RCC 7860 (cell line): ENCODE data around the gene GMDS.

Source experiments
- DNase-seq: peaks from one replicate; pipeline ENCODE4 v3.0.0-alpha.2; 2015; ENCODE audit warnings: low spot score
- FAIRE-seq: peaks from 2 replicates; lab custom pipeline; 2012; peaks lifted over from hg19 to GRCh38; lab: Jason Lieb, UNC

The GMDS gene

DNA sequence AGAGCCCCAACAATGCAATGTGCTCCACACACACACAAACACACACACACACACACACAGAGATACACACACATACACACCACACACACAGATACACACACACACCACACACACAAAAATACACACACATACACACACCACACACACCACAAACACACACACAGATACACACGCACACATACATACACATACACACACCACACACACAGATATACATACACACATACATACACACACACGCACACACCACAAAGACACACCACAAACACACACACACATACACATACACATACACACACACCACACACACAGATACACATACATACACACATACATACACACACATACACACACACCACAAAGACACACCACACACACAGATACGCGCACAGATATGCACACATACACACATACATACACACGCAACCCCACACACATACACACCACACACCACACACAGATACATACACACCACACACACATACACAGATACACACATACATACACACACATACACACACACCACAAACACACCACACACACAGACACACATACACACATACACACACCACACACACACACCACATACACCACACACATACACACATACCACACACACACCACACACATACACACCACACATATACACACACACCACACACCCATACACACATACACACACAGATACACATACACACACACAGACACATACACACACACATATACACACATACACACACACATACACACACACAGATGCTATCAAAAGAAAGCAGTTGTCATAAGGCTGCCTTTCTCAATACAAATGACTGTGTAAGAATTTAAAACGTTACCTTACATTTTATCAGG is 507.7 kb downstream of the GMDS start:
- no peak for FAIRE-seq
- DNase-seq = no peak

GRCh38 chr6:1736346-1737105 is 508.9 kb downstream of the GMDS start:
- no peak for FAIRE-seq
- no peak for DNase-seq

DNA sequence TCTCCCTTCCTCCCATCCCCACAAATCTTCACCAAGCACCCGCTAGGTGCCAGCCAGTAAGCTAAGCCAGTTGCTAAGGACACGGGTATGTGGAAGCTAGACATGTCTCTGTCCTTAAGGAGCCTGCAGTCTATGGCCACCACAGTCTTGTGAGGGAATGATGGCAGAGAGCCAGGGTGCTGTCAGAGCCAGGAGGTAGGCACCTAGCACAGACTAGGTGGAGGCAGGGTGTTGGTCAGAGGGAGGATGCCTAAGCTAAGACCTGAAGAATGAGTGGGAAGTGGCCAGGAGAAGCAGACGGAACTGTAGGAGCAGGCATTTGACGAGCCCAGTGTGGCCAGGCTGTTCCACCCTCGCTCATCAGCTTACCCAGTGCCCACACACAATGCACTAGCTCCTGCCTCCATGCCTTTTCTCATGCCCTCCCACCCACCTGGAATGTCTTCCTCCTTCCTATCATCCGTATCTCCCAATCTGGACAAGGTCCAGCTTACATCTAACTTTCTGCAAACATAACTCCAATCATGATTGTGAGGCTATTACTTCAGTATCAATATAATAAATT is 510.1 kb downstream of the GMDS start:
- FAIRE-seq (no peak), DNase-seq (no peak)

DNA sequence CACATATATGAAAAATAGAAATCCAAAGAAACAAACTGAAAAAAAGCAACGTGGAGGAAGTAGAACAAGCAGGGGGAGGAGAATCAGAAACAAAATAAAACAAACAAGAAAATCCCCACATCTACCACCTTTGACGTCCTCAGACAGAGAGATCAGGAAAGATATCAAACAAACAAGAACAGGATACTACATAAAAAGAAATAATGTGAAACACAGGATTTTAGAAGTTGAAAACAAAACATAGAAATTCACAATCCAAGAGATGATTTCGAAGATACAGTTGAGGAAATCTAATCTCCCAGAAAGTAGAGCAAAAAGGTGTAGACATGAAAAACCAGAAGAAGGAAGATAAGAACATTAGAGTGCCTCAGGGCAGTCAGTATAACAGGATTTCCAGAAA is 514.5 kb downstream of the GMDS start:
- DNase-seq = no peak
- no peak for FAIRE-seq

DNA sequence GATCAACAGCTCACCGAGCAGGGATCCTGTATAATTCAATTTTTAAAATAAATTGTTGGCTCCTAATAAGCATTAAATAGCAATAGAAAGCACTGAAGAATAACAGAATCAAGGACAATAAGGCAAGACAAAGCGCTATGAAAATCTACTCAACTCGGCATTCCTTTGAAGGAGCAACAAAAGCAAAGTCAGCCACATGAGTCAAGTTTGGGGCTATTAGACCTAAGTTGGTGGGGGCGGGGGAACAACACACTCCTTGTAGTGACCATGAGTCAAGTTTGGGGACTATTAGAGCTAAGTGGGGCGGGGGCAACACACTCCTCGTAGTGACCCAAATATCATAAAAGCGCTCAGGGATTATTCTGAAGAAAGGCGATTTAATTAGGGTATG is 515.7 kb downstream of the GMDS start:
- DNase-seq (no peak), FAIRE-seq (no peak)

GRCh38 chr6:1729133-1729749 is 516.2 kb downstream of the GMDS start:
- no peak for FAIRE-seq
- no peak for DNase-seq

- DNase-seq (no peak), FAIRE-seq (no peak)
These were observed 519.0 kb downstream of the GMDS start for GRCh38 chr6:1726341-1726768.

GRCh38 chr6:1724616-1725015 is 520.8 kb downstream of the GMDS start:
- no peak for DNase-seq
- FAIRE-seq = no peak

- FAIRE-seq (no peak), DNase-seq (no peak)
These were observed 521.3 kb downstream of the GMDS start for GRCh38 chr6:1724124-1724523.

DNA sequence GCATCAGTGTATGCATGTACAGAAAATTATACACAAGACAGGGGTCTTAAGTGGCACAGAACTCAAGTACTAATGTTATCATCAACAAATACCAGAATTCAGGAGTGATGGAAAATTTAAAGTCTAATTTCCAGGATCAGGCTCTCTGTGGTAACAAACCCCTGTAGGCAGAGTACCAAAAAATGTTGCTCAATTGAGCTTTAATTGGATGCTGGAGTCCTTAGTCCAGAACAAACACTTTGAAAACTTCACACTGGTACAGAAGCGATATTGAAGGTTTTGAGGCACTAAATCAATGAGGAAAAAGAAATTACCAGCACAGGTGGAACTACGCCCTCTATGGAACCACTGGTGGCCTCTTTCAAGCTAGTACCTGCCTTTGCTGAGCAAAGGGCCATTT is 522.6 kb downstream of the GMDS start:
- no peak for FAIRE-seq
- DNase-seq = no peak

GRCh38 chr6:1720620-1721322 is 524.6 kb downstream of the GMDS start:
- FAIRE-seq (no peak), DNase-seq (no peak)

- DNase-seq (no peak), FAIRE-seq (no peak)
These were observed 525.5 kb downstream of the GMDS start for GRCh38 chr6:1719922-1720321.

- FAIRE-seq (no peak), DNase-seq (no peak)
These were observed 528.5 kb downstream of the GMDS start for GRCh38 chr6:1716868-1717267.

DNA sequence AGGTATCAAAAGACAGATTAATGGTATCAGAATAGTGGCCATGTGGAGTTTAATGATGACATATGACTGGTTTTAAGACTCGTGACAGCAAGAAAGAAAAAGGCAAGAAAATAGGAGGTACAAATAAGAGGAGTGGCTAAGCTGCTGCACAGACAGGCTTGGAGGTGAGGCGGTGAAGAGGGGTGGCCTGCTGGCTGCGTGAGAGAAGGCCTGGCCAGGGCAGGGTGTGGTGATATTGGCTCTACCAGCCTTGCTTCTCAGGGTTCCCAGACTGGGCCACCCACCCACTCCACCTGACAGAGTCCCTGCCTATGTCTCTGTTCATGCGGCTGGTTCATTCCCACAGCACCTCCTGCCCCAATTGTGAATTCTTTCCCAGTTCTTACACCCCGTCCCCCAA is 529.0 kb downstream of the GMDS start:
- FAIRE-seq = no peak
- DNase-seq = no peak

DNA sequence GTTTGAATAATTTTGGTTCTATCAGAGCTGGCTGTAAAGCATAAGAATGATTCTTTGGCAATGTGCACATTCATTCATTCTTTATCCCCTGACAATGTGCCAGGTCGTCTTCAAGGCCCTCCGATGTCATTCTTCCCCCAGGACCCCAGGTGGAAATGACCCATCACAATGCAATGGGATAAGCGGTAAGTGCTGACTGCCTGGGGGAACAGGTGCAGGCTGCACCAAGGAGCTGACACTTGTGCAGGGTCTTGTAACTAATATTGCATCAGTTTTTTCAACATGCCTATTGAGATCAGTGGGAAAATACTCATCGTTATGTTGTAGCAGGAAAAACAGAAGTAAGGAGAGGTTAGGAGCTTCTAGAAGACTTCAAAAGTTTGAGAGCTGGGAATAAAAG is 530.1 kb downstream of the GMDS start:
- FAIRE-seq = no peak

DNA sequence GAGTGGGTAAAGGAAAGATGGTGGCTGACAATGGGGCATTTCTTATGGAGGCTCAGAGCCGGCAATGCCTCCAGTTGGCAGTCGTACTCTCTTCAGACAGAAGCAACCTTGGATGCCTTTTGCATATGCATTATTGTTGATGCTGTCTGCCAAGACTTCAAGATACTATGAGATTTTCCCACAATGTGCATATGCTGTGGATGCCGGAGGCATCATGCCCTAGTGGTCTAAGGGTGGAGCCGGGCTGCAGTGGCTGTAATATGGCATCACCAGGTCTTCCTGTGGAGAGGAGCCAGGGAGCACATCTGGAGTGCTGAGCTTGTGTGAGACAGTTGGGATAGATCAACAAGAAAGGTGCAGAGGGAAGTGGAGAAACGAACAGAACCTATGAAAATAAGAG is 530.8 kb downstream of the GMDS start:
- DNase-seq = no peak
- no peak for FAIRE-seq

More for the DNA sequence above, 530.1 kb downstream of the GMDS start:
- no peak for DNase-seq

- DNase-seq = no peak
- no peak for FAIRE-seq
These were observed 532.3 kb downstream of the GMDS start for GRCh38 chr6:1713016-1713600.

DNA sequence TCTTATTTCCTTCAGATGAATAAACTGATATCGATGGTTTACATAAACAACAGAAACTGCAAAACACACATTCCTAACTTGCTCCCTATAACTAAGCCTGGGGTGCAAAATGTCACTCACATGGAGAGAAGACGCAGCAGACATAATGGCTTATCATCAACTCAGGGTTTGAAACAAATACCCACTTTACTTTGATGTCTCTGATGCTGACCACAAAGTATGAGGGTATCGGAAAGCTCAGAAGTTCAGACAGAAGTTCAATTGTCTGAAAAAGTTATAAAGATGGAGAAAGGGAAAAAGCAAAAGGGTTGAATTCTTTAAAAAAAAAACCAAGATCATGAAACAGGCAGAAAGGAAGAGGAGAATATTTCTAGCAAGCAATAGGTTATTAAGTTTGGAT is 533.0 kb downstream of the GMDS start:
- FAIRE-seq (no peak), DNase-seq (no peak)

DNA sequence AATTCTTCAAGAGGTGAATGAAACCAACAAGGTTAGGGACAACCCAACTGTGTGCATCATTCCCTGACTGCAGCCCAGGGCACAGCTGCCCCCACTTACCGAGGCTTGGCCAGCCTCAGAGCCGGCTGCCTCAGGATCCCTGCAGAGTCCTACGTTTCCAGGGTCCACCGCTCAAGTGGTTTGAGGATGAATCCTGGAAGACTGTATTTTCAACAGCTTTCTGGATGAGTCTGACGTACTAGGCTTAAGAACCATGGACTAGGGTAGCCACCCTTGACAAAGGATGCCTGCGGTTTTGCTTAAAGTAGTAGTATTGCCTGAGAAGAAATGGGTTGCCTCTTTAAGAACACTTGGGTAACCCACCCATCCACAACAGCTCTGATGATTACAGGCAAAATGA is 534.3 kb downstream of the GMDS start:
- FAIRE-seq (no peak), DNase-seq (no peak)

DNA sequence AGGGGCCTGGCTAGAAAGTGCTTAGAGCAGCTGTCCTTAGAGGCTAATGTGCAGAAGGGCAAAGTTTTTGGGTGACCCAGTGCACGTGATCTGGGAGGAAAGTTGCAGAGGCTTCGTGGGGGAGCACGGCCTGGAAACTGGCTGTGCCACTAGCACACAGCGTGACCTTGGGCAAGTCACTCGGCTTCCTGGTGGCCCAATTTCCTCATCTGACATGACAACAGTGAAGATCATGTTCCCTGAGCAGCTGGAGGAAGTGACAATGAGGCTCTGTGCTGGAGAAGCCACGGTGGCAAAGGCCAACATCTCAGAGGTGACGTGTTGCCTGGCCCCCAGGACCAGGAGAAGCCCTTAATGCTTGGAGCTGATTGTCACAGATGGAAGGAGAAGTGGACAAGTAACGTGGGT is 536.2 kb downstream of the GMDS start:
- no peak for FAIRE-seq
- DNase-seq = no peak
